T-helper 17 cell (primary cell): Measurements from ENCODE around the gene PCDH18. TPM values are rescaled to one million over a fixed set of nuclear protein-coding genes. Genes with fewer than 3 reads are reported as not detected.
"Not testable (repeated sequence)": the region's sequence is repeated elsewhere in the genome, so short reads cannot be mapped to it uniquely, and the experiment has no call there.

Source experiments
- ATAC-seq: fragments of 150-1000 bp; cut with Tn5 transposase; 2 replicates; pipeline ENCODE4 v1.10.0; 2021; ENCODE audit warnings: mild to moderate bottlenecking, moderate library complexity
- DNase-seq, 3 donors: peaks; one replicate each; pipeline versions ENCODE4 v3.0.0 to v3.0.0-alpha.2; 2020 to 2021
- H3K9me3 ChIP-seq: one replicate; pipeline ENCODE4 v1.7.0; 2013; ENCODE audit warnings: low read length, mild to moderate bottlenecking; ENCODE audit not compliant: control insufficient read depth, poor library complexity, severe bottlenecking
- H3K27ac Mint-ChIP-seq: one replicate; pipeline ENCODE4 v1.8.0; 2022; ENCODE audit warnings: mild to moderate bottlenecking, moderate library complexity, mixed read lengths
- H3K27me3 Mint-ChIP-seq: one replicate; pipeline ENCODE4 v1.8.0; 2022; ENCODE audit warnings: mixed read lengths
- H3K36me3 Mint-ChIP-seq: one replicate; pipeline ENCODE4 v1.8.0; 2022; ENCODE audit warnings: low read depth, mixed read lengths
- H3K4me1 Mint-ChIP-seq: one replicate; pipeline ENCODE4 v1.8.0; 2022; ENCODE audit warnings: mild to moderate bottlenecking, mixed read lengths
- H3K4me3 Mint-ChIP-seq: one replicate; pipeline ENCODE4 v1.8.0; 2022; ENCODE audit warnings: mild to moderate bottlenecking, moderate library complexity, mixed read lengths
- total RNA-seq, 4 donors: library from RNA in 2 of 4; stranded (reverse) in 2 of 4; gene quantifications; one replicate each; pipeline ENCODE4 v1.2.3 and lab custom pipeline; 2022 to 2026

PCDH18 gene
- total RNA-seq, 2 donors from 2014 or later: 0.05 TPM; not detected in 1

DNA sequence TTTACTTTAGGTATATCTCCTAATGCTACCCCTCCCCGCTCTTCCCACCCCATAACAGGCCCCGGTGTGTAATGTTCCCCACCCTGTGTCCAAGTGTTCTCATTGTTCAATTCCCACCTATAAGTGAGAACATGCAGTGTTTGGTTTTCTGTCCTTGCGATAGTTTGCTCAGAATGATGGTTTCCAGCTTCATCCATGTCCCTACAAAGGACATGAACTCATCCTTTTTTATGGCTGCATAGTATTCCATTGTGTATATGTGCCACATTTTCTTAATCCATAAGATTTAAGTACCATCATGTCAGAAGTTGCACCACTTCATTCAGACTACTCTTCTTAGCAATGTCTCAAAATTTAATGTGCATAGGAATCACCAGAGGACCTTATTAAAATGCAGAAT, 5.5 kb upstream of the PCDH18 start:
- H3K36me3 Mint-ChIP-seq, H3K27ac Mint-ChIP-seq, H3K4me3 Mint-ChIP-seq, H3K4me1 Mint-ChIP-seq, H3K9me3 ChIP-seq, ATAC-seq, DNase-seq, H3K27me3 Mint-ChIP-seq: not testable (repeated sequence)

DNA sequence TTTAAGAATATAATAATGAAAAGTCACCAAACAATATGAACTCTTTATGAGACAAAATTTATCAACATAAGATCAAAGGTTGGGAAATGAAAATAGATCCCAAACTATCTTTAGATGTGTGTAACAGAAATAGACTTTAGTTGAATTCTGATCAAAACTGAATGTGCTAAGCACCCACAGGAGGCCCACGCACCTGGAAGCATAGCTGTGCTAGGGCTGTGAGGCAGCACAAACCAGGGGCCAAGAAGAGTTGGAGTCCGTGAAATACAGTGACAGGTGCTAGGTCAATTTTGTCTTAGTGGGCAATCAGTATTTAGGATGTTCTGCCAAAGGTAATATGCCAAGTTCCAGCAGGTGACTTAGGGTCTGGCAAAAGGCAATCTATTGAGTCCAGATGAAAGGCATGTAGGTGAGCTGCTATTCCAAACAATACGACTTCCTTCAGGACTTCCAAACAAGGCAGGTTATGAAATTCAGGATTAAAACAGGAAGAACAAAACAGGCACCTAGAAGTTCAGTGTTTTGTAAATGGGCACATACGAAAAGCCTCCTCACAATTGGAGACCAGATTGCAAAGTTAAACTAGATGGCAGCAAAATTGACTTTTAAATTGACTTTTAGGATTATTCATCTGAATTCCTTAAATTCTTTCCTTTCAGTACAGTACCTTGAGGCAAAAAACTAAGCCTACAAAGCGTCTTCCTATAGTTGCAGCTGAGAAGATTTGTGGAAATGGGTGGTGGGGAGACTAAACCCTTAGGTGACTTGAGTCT, 4.7 kb upstream of the PCDH18 start:
- ATAC-seq (no peak), DNase-seq (no peak)

GRCh38 chr4:137535718-137536117, 3.4 kb upstream of the PCDH18 start:
- DNase-seq (no peak), ATAC-seq (no peak)
- H3K27ac Mint-ChIP-seq: no peak overlapping the region
- no peaks in the 10 kb centered on the region for H3K9me3 ChIP-seq
- H3K36me3 Mint-ChIP-seq: no peaks in the 10 kb centered on the region
- H3K4me3 Mint-ChIP-seq: no peak overlapping the region
- H3K4me1 Mint-ChIP-seq: peaks cover 3% of the 10 kb centered on the region
- no peaks in the 10 kb centered on the region for H3K27me3 Mint-ChIP-seq

More for the DNA sequence above, 4.7 kb upstream of the PCDH18 start:
- no peaks in the 10 kb centered on the region for H3K27me3 Mint-ChIP-seq
- H3K9me3 ChIP-seq: no peaks in the 10 kb centered on the region
- peaks cover 3% of the 10 kb centered on the region for H3K4me1 Mint-ChIP-seq
- H3K36me3 Mint-ChIP-seq: no peaks in the 10 kb centered on the region
- no peak overlapping the region for H3K27ac Mint-ChIP-seq
- no peak overlapping the region for H3K4me3 Mint-ChIP-seq

GRCh38 chr4:137534516-137534915, 2.2 kb upstream of the PCDH18 start:
- Mint-ChIP-seq H3K4me1 (peaks cover 3% of the 10 kb centered on the region), H3K27me3 (no peaks in the 10 kb centered on the region)
- no peak for DNase-seq

GRCh38 chr4:137533855-137534254, 1.6 kb upstream of the PCDH18 start:
- Mint-ChIP-seq H3K36me3 (no peaks in the 10 kb centered on the region), H3K4me1 (peaks cover 3% of the 10 kb centered on the region), H3K27me3 (no peaks in the 10 kb centered on the region), H3K27ac (no peak overlapping the region), H3K4me3 (no peak overlapping the region)
- H3K9me3 ChIP-seq: no peaks in the 10 kb centered on the region
- DNase-seq: no peak
- no peak for ATAC-seq

More at GRCh38 chr4:137534516-137534915, 2.2 kb upstream of the PCDH18 start:
- Mint-ChIP-seq H3K4me3 (no peak overlapping the region), H3K36me3 (no peaks in the 10 kb centered on the region), H3K27ac (no peak overlapping the region)
- no peak for ATAC-seq
- H3K9me3 ChIP-seq: no peaks in the 10 kb centered on the region

- H3K27me3 Mint-ChIP-seq: no peaks in the 10 kb centered on the region
- no peaks in the 10 kb centered on the region for H3K36me3 Mint-ChIP-seq
- H3K4me1 Mint-ChIP-seq: peaks cover 3% of the 10 kb centered on the region
- H3K27ac Mint-ChIP-seq: no peak overlapping the region
- H3K9me3 ChIP-seq: no peaks in the 10 kb centered on the region
- no peak for ATAC-seq
- no peak overlapping the region for H3K4me3 Mint-ChIP-seq
- DNase-seq: no peak
These were observed 559 bp upstream of the PCDH18 start for GRCh38 chr4:137532869-137533236.

DNA sequence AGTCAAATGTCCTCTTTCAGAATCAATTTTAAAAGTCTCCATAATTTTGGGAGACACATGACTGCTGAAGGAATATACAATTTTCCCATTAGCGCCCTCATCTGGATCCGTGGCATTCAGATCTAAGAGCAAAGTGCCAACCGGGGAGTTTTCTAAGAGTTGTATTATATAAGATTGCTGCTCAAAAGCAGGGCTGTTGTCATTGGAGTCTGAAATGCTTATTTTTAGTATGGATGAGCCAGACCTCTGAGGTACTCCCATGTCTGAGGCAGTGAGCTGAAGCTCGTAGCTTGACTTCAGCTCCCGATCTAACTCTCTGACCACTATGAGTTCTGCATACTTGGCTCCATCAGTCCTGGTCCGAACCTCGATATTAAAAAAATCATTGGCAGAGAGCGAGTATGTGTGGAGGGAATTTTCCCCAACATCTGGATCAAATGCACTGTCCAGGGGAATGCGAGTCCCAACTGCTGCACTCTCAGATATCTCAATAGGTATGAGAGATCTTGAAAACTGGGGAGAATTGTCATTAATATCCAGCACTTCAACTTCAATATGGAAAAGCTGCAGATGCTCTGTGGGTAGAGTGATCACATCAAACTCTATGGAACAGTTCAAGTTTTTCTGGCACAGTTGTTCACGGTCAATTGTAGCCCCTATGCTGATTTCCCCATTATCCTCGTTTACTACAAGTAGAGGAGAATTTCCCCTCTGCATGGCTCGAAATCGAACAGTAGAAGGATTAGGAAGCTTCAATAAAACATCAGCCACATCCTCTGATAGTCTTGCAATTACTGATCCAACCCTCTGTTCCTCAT, 917 bp downstream of the PCDH18 start:
- no peaks in the 10 kb centered on the region for H3K9me3 ChIP-seq
- ATAC-seq: no peak
- Mint-ChIP-seq H3K27me3 (no peaks in the 10 kb centered on the region), H3K27ac (no peak overlapping the region), H3K4me1 (peaks cover 3% of the 10 kb centered on the region), H3K36me3 (no peaks in the 10 kb centered on the region), H3K4me3 (no peak overlapping the region)
- no peak for DNase-seq

DNA sequence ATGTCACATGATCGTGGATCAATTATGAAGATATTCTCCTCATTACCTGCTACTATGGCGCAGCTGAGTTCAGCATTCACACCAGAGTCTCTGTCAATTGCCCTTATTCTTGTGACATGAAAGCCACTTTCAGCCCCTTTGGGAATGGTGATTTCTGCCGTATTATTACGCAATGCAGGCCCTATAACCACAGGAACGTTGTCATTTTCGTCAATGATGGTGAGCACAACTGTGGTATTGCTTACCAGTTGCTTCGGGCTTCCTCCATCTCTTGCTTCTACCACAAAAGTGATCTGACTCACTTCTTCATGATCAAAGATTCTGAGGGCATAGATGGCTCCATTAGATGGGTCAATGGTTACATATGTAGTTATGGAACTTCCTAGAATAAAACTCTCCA, 2.1 kb downstream of the PCDH18 start:
- no peaks in the 10 kb centered on the region for H3K27me3 Mint-ChIP-seq
- H3K9me3 ChIP-seq: no peaks in the 10 kb centered on the region
- ATAC-seq: no peak
- no peak for DNase-seq
- no peak overlapping the region for H3K27ac Mint-ChIP-seq
- H3K4me3 Mint-ChIP-seq: no peak overlapping the region
- no peaks in the 10 kb centered on the region for H3K36me3 Mint-ChIP-seq
- H3K4me1 Mint-ChIP-seq: peaks cover 3% of the 10 kb centered on the region

- H3K27me3 Mint-ChIP-seq: no peaks in the 10 kb centered on the region
- DNase-seq: no peak
- H3K27ac Mint-ChIP-seq: no peak overlapping the region
- H3K9me3 ChIP-seq: no peaks in the 10 kb centered on the region
- no peak for ATAC-seq
- H3K4me1 Mint-ChIP-seq: peaks cover 3% of the 10 kb centered on the region
- H3K36me3 Mint-ChIP-seq: no peaks in the 10 kb centered on the region
- no peak overlapping the region for H3K4me3 Mint-ChIP-seq
These were observed 2.9 kb downstream of the PCDH18 start for GRCh38 chr4:137529432-137529831.

- H3K36me3 Mint-ChIP-seq: no peaks in the 10 kb centered on the region
- DNase-seq: no peak
- no peaks in the 10 kb centered on the region for H3K9me3 ChIP-seq
- H3K4me1 Mint-ChIP-seq: peaks cover 2% of the 10 kb centered on the region
- no peak for ATAC-seq
- no peak overlapping the region for H3K4me3 Mint-ChIP-seq
- no peak overlapping the region for H3K27ac Mint-ChIP-seq
- H3K27me3 Mint-ChIP-seq: no peaks in the 10 kb centered on the region
These were observed 3.6 kb downstream of the PCDH18 start for GRCh38 chr4:137528673-137529072.

GRCh38 chr4:137526681-137527080, 5.6 kb downstream of the PCDH18 start:
- H3K36me3 Mint-ChIP-seq: no peaks in the 10 kb centered on the region
- ATAC-seq (no peak), DNase-seq (no peak)
- no peak overlapping the region for H3K27ac Mint-ChIP-seq
- H3K9me3 ChIP-seq: no peaks in the 10 kb centered on the region
- no peaks in the 10 kb centered on the region for H3K27me3 Mint-ChIP-seq
- H3K4me3 Mint-ChIP-seq: no peak overlapping the region
- no peaks in the 10 kb centered on the region for H3K4me1 Mint-ChIP-seq

DNA sequence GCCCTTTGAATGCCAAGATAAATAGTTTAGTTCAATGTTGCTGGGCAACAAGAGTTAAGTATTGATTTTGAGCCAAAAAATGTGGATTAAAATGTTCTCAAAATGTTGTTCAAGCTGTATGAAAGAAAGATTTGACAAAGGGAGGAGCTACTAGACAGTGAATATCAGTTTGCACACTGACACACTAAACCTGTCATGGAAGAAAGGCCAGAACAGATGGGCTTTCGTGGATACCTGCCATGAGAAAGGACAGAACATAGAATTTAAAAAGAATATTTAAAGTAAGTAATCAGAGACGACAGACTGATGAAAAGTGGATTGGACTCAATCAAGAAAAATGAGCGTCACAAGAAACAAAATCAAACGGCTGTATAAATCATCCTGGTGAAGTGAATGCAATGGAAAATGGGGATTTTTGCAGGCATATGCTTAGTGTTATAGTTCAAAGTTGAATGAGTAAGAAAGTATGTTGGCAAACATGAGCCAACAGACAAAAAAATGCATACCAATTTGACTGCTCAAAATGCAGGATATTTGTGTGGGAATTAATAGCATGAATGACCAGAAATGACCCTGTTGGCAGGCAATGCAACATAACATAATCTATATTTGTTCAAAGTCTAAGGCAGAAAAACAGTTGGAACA, 7.4 kb downstream of the PCDH18 start:
- H3K4me3 Mint-ChIP-seq: no peak overlapping the region
- ATAC-seq (no peak), DNase-seq (no peak)
- no peaks in the 10 kb centered on the region for H3K9me3 ChIP-seq
- H3K4me1 Mint-ChIP-seq: no peaks in the 10 kb centered on the region
- no peak overlapping the region for H3K27ac Mint-ChIP-seq
- H3K36me3 Mint-ChIP-seq: no peaks in the 10 kb centered on the region
- no peaks in the 10 kb centered on the region for H3K27me3 Mint-ChIP-seq

GRCh38 chr4:137523329-137523728, 9.0 kb downstream of the PCDH18 start:
- no peak for DNase-seq
- Mint-ChIP-seq H3K4me3 (no peak overlapping the region), H3K27me3 (no peaks in the 10 kb centered on the region), H3K36me3 (no peaks in the 10 kb centered on the region), H3K4me1 (no peaks in the 10 kb centered on the region), H3K27ac (no peak overlapping the region)
- no peaks in the 10 kb centered on the region for H3K9me3 ChIP-seq
- no peak for ATAC-seq
